GM23338 (cell line): Measurements from ENCODE around the gene PPP1R3G. TPM values are rescaled to one million over a fixed set of nuclear protein-coding genes. Genes with fewer than 3 reads are reported as not detected.

Source experiments
- ATAC-seq: fragments of 200-7000 bp; cut with Tn5 transposase; 3 replicates; pipeline ENCODE4 v1.9.1; 2020
- DNase-seq: peaks from one replicate; pipeline ENCODE4 v3.0.0-alpha.2; 2015; ENCODE audit warnings: low spot score
- H2AFZ ChIP-seq: fragments of 200-600 bp; sonication (generic); 2 replicates; pipeline ENCODE4 v1.8.0; 2016; ENCODE audit warnings: antibody characterized with exemption, mild to moderate bottlenecking, moderate library complexity
- H3F3A ChIP-seq: fragments of 200-600 bp; sonication (generic); replicated peaks from 2 replicates; pipeline ENCODE4 v1.8.0; 2017; ENCODE audit warnings: antibody characterized with exemption, mixed run types, low read depth
- H3K27ac ChIP-seq: fragments of 200-600 bp; sonication (generic); 2 replicates; pipeline ENCODE4 v1.6.1; 2016; ENCODE audit warnings: low read depth
- H3K27me3 ChIP-seq: fragments of 200-600 bp; sonication (generic); 2 replicates; pipeline ENCODE4 v1.8.0; 2016; ENCODE audit warnings: mild to moderate bottlenecking, mixed run types, moderate library complexity; ENCODE audit not compliant: insufficient read depth
- H3K36me3 ChIP-seq: fragments of 200-600 bp; sonication (generic); 2 replicates; pipeline ENCODE4 v1.8.0; 2016; ENCODE audit warnings: mild to moderate bottlenecking; ENCODE audit not compliant: insufficient read depth
- H3K4me1 ChIP-seq: fragments of 200-600 bp; sonication (generic); 2 replicates; pipeline ENCODE4 v1.8.0; 2016; ENCODE audit warnings: mild to moderate bottlenecking, moderate library complexity; ENCODE audit not compliant: insufficient read depth
- H3K4me2 ChIP-seq: fragments of 200-600 bp; sonication (generic); 2 replicates; pipeline ENCODE4 v1.7.1; 2017; ENCODE audit warnings: mixed run types
- H3K4me3 ChIP-seq: fragments of 200-600 bp; sonication (generic); 2 replicates; pipeline ENCODE4 v1.6.1; 2016; ENCODE audit warnings: mixed run types
- H3K79me2 ChIP-seq: fragments of 200-600 bp; sonication (generic); replicated peaks from 2 replicates; pipeline ENCODE4 v1.8.0; 2017; ENCODE audit warnings: mild to moderate bottlenecking; ENCODE audit not compliant: insufficient read depth
- H3K9me2 ChIP-seq: fragments of 200-600 bp; sonication (generic); 2 replicates; pipeline ENCODE4 v1.8.0; 2017; ENCODE audit not compliant: insufficient read depth
- H4K20me1 ChIP-seq: fragments of 200-600 bp; sonication (generic); replicated peaks from 2 replicates; pipeline ENCODE4 v1.8.0; 2017; ENCODE audit warnings: mild to moderate bottlenecking; ENCODE audit not compliant: insufficient read depth
- H3K27ac Mint-ChIP-seq: 2 replicates; pipeline ENCODE4 v1.8.0; 2020; ENCODE audit warnings: inconsistent platforms, mild to moderate bottlenecking, moderate library complexity, mixed read lengths
- H3K27me3 Mint-ChIP-seq: 3 replicates; pipeline ENCODE4 v1.8.0; 2022; ENCODE audit warnings: low read depth, mild to moderate bottlenecking, moderate library complexity, mixed read lengths, inconsistent platforms; ENCODE audit not compliant: insufficient read depth, poor library complexity
- H3K36me3 Mint-ChIP-seq: 3 replicates; pipeline ENCODE4 v1.8.0; 2021; ENCODE audit warnings: low read depth, mild to moderate bottlenecking, inconsistent platforms, moderate library complexity, mixed read lengths
- H3K4me1 Mint-ChIP-seq: 3 replicates; pipeline ENCODE4 v1.8.0; 2020; ENCODE audit warnings: mild to moderate bottlenecking, inconsistent platforms, mixed read lengths
- H3K4me3 Mint-ChIP-seq: 3 replicates; pipeline ENCODE4 v1.8.0; 2021; ENCODE audit warnings: moderate library complexity, mild to moderate bottlenecking, inconsistent platforms, mixed read lengths
- H3K9me3 Mint-ChIP-seq: 3 replicates; pipeline ENCODE4 v1.8.0; 2020; ENCODE audit warnings: moderate library complexity, mild to moderate bottlenecking, inconsistent platforms, mixed read lengths
- CREB1 ChIP-seq: fragments of 250-450 bp; sonication (Bioruptor Pico); IDR thresholded peaks from 2 replicates; pipeline ENCODE4 v1.5.0; 2020; ENCODE audit warnings: low read depth, mild to moderate bottlenecking, moderate library complexity
- CTCF ChIP-seq, 2 experiments: fragments of 200-600 bp in 1 of 2; sonication (generic) in 1 of 2; conservative IDR thresholded peaks; 2 replicates each; pipeline versions ENCODE4 v1.5.1 to v1.6.1; 2016 to 2017; ENCODE audit warnings: antibody characterized with exemption in 2 of 2, low read depth in 2 of 2, mild to moderate bottlenecking in 2 of 2, moderate library complexity in 1 of 2
- ETS1 ChIP-seq: IDR thresholded peaks from 2 replicates; pipeline ENCODE4 v1.6.1; 2016; ENCODE audit warnings: antibody characterized with exemption
- EZH2 ChIP-seq: fragments of 200-600 bp; sonication (generic); IDR thresholded peaks from one replicate; pipeline ENCODE4 v1.8.0; 2017; ENCODE audit warnings: antibody characterized with exemption, mild to moderate bottlenecking, low read depth; ENCODE audit not compliant: unreplicated experiment
- EZH2phosphoT487 ChIP-seq: fragments of 200-600 bp; sonication (generic); IDR thresholded peaks from one replicate; pipeline ENCODE4 v1.8.1; 2018; ENCODE audit warnings: antibody characterized with exemption; ENCODE audit not compliant: unreplicated experiment
- JUNB ChIP-seq: IDR thresholded peaks from one replicate; pipeline ENCODE4 v1.6.1; 2016; ENCODE audit warnings: antibody characterized with exemption; ENCODE audit not compliant: unreplicated experiment
- NANOG ChIP-seq: IDR thresholded peaks from 2 replicates; pipeline ENCODE4 v1.6.1; 2016; ENCODE audit warnings: antibody characterized with exemption, borderline replicate concordance
- POLR2AphosphoS5 ChIP-seq: IDR thresholded peaks from 2 replicates; pipeline ENCODE4 v1.6.1; 2016; ENCODE audit warnings: antibody characterized with exemption, low read depth
- REST ChIP-seq: IDR thresholded peaks from one replicate; pipeline ENCODE4 v1.6.1; 2018; ENCODE audit warnings: antibody characterized with exemption; ENCODE audit not compliant: unreplicated experiment
- STAT1 ChIP-seq: IDR thresholded peaks from one replicate; pipeline ENCODE4 v1.6.1; 2016; ENCODE audit warnings: antibody characterized with exemption; ENCODE audit not compliant: unreplicated experiment
- ZNF462 ChIP-seq: fragments of 250-450 bp; sonication (Bioruptor Pico); IDR thresholded peaks from 2 replicates; pipeline ENCODE4 v1.5.0; 2020; ENCODE audit warnings: mild to moderate bottlenecking, moderate library complexity
- polyA plus RNA-seq: library from polyadenylated mRNA; unstranded; fragments of >200 nt; fragmentation: Nextera tagmentation; extraction: Ambion mirVana; gene quantifications from 2 replicates; pipeline ENCODE4 v1.2.1, GENCODE V29; 2016
- total RNA-seq: library from RNA; depleted of rRNA; stranded (reverse); fragments of >200 nt; shearing (Covaris generic); gene quantifications from 2 replicates; pipeline ENCODE4 v1.2.3, GENCODE V29; 2014

PPP1R3G gene
- total and polyA plus RNA-seq, 2 experiments from 2014 or later: 0.13 to 0.24 TPM

GRCh38 chr6:5050009-5050408 is 35.1 kb upstream of the PPP1R3G start:
- peaks cover 2% of the 10 kb centered on the region for H3K27me3 Mint-ChIP-seq
- H3K36me3 Mint-ChIP-seq: peaks cover 10% of the 10 kb centered on the region; the same call in 2 of the 3 replicates
- ATAC-seq (no peak), DNase-seq (no peak)
- Histone ChIP-seq H4K20me1 (no peaks in the 10 kb centered on the region), H3K27me3 (no peaks in the 10 kb centered on the region), H3F3A (no peaks in the 10 kb centered on the region), H3K4me2 (no peak overlapping the region), H3K9me2 (peaks cover 5% of the 10 kb centered on the region; the same call in 1 of the 2 replicates), H3K4me3 (no peak overlapping the region), H3K27ac (no peak overlapping the region), H3K4me1 (peaks cover 6% of the 10 kb centered on the region; the same call in 1 of the 2 replicates), H3K36me3 (no peaks in the 10 kb centered on the region), H3K79me2 (no peaks in the 10 kb centered on the region), H2AFZ (no peak overlapping the region)
- peaks cover 22% of the 10 kb centered on the region for H3K9me3 Mint-ChIP-seq
- TF ChIP-seq ZNF462 (CRISPR knock-in tag): no peak
- TF ChIP-seq ETS1: no peak
- TF ChIP-seq CREB1 (CRISPR knock-in tag): no peak
- no peak for TF ChIP-seq JUNB
- no peak for TF ChIP-seq NANOG
- no peak for TF ChIP-seq REST
- no peak for TF ChIP-seq EZH2phosphoT487
- no peak for TF ChIP-seq POLR2AphosphoS5
- no peak for TF ChIP-seq CTCF (conservative IDR thresholded peaks at IDR 0.05; ENCODE audit: low read depth in 2 of 2)
- TF ChIP-seq STAT1: no peak
- no peak for TF ChIP-seq EZH2
- H3K4me1 Mint-ChIP-seq: peaks cover 7% of the 10 kb centered on the region
- H3K27ac Mint-ChIP-seq: no peak overlapping the region
- H3K4me3 Mint-ChIP-seq: no peak overlapping the region
